A673 (cell line): Measurements from ENCODE around the gene GPR156.

Experiments
- CTCF ChIP-seq: fragments of 300-800, 200-600 bp; sonication (generic); conservative IDR thresholded peaks from 2 replicates; pipeline ENCODE4 v1.5.1; 2017; ENCODE audit warnings: low read depth, mild to moderate bottlenecking, antibody characterized with exemption, low read length, moderate library complexity, mixed read lengths
- EZH2 ChIP-seq: fragments of 200-600 bp; sonication (generic); IDR thresholded peaks from 2 replicates; pipeline ENCODE4 v1.6.1; 2017; ENCODE audit warnings: borderline replicate concordance, low read depth, mild to moderate bottlenecking, mixed read lengths, antibody characterized with exemption, low read length; ENCODE audit not compliant: poor library complexity, severe bottlenecking

- TF ChIP-seq CTCF, result no peak
- TF ChIP-seq EZH2, result no peak
These were observed 92.9 kb downstream of the GPR156 start for GRCh38 chr3:120192159-120192558.
